ENCODE data around the gene FAM47E.

GRCh38 chr4:76272073-76272472, 20.6 kb downstream of the FAM47E start:
- no peak for TF ChIP-seq CTCF (IDR thresholded peaks at IDR 0.05; ENCODE audit: low read depth, low read length)
- no peak for TF ChIP-seq EZH2phosphoT487 (IDR thresholded peaks at IDR 0.05; ENCODE audit: low read depth)

Data from OCI-LY3 (cell line).